Stimulated activated CD8-positive, alpha-beta memory T cell treated with anti-CD3 and anti-CD28 coated beads, Interleukin-7, amount 100 ng/mL, for 1 hour (primary cell): ENCODE results near the gene OBSCN.

Experiments used
- DNase-seq, 2 donors: peaks; one replicate each; pipeline ENCODE4 v3.0.0-alpha.2; 2020; ENCODE audit warnings: low read depth in 2 of 2

Gene OBSCN

GRCh38 chr1:228289996-228290881 lies 82.4 kb downstream of the OBSCN start:
- DNase-seq, result no peak

GRCh38 chr1:228291906-228292608 lies 84.2 kb downstream of the OBSCN start:
- no peak for DNase-seq

- DNase-seq, result no peak
Observed at GRCh38 chr1:228292609-228292911, 84.7 kb downstream of the OBSCN start.

- no peak for DNase-seq
Observed at GRCh38 chr1:228293393-228293792, 85.5 kb downstream of the OBSCN start.

GRCh38 chr1:228293816-228294500 lies 86.1 kb downstream of the OBSCN start:
- no peak for DNase-seq

GRCh38 chr1:228294717-228295116 lies 86.9 kb downstream of the OBSCN start:
- DNase-seq, result no peak

- no peak for DNase-seq
Observed at GRCh38 chr1:228295201-228295600, 87.4 kb downstream of the OBSCN start.

- no peak for DNase-seq
Observed at GRCh38 chr1:228295981-228296380, 88.1 kb downstream of the OBSCN start.

- DNase-seq, result no peak
Observed at GRCh38 chr1:228297242-228297641, 89.4 kb downstream of the OBSCN start.

GRCh38 chr1:228297822-228298221 lies 90.0 kb downstream of the OBSCN start:
- no peak for DNase-seq

GRCh38 chr1:228298471-228298870 lies 90.6 kb downstream of the OBSCN start:
- DNase-seq, result no peak

GRCh38 chr1:228299211-228299610 lies 91.4 kb downstream of the OBSCN start:
- no peak for DNase-seq

GRCh38 chr1:228299901-228300300 lies 92.1 kb downstream of the OBSCN start:
- no peak for DNase-seq

- no peak for DNase-seq
Observed at GRCh38 chr1:228302086-228302485, 94.2 kb downstream of the OBSCN start.

GRCh38 chr1:228303596-228303995 lies 95.8 kb downstream of the OBSCN start:
- no peak for DNase-seq

- no peak for DNase-seq
Observed at GRCh38 chr1:228304225-228304624, 96.4 kb downstream of the OBSCN start.

GRCh38 chr1:228304766-228305395 lies 97.0 kb downstream of the OBSCN start:
- DNase-seq, result no peak

GRCh38 chr1:228305721-228306152 lies 97.9 kb downstream of the OBSCN start:
- DNase-seq, result no peak

- DNase-seq, result no peak
Observed at GRCh38 chr1:228306275-228307217, 98.7 kb downstream of the OBSCN start.

GRCh38 chr1:228307218-228308023 lies 99.6 kb downstream of the OBSCN start:
- no peak for DNase-seq
